Middle frontal gyrus (tissue), 1 donor: ENCODE data around the gene USP5.
"Not testable (repeated sequence)": the region's sequence is repeated elsewhere in the genome, so short reads cannot be mapped to it uniquely, and the experiment has no call there.

ENCODE experiments used
- DNase-seq: peaks from one replicate; pipeline ENCODE4 v3.0.0-alpha.2; 2015; ENCODE audit warnings: low spot score; ENCODE audit errors: extremely low spot score

USP5 gene

GRCh38 chr12:6865307-6865706 lies 13.4 kb downstream of the USP5 start:
- DNase-seq: not testable (repeated sequence)

DNA sequence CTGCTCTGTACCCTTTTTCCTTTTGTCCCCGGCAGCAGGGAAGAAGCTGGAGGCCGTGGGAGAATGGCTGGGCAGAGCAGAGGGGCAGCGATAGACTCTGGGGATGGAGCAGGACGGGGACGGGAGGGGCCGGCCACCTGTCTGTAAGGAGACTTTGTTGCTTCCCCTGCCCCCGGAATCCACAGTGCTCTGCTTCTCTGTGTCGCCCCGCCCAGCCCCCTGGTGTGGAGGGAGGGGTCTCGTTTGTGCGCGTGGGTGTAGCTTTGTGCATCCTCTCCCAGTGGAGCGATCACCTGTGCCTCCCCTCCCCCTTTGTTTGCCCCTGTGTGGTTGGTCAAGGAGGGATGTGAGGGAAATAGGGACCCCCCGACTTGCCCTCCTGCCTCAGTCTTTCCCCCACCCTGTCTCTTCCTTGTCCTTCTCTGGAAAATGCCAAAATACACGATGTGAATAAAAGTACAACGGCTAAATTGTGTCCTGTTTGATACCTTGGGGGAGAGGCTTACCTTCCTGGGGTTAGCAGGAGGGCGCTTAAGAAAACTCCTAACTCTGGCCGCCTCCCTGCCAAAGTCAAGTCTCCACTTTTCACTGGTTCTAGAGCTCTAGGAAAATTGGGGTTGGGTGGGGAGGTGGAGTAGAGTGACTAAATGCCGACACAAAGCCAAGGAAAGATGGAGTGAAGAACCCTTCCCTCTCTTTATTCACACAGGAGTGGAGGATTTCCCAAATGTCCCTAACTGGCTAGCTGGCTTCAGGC lies 14.4 kb downstream of the USP5 start:
- DNase-seq: no peak

DNA sequence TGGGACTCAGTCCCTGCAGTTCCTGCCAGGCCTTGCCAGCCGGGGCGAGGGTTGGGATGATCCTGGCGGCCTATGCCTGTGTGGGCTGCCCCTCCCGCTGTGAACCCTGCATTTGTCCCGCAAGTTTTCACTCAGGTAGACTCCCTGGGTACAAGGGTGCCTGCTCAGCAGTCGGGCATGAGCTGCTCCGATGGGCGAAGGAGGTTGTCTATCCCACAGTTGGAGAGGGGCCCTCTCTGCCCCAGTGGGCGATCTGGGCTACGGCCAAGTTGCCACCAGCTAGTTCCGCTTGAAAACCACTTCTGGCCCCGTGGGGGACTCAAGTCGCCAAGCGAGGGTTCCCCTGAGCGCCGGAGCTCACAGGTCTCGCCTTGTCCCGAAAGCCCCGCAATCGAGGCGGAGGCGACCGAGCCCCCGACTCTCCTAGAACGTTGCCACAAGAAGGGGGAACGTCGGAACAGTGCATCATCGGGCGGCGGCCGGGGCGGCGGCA lies 15.0 kb downstream of the USP5 start:
- DNase-seq: no peak

DNA sequence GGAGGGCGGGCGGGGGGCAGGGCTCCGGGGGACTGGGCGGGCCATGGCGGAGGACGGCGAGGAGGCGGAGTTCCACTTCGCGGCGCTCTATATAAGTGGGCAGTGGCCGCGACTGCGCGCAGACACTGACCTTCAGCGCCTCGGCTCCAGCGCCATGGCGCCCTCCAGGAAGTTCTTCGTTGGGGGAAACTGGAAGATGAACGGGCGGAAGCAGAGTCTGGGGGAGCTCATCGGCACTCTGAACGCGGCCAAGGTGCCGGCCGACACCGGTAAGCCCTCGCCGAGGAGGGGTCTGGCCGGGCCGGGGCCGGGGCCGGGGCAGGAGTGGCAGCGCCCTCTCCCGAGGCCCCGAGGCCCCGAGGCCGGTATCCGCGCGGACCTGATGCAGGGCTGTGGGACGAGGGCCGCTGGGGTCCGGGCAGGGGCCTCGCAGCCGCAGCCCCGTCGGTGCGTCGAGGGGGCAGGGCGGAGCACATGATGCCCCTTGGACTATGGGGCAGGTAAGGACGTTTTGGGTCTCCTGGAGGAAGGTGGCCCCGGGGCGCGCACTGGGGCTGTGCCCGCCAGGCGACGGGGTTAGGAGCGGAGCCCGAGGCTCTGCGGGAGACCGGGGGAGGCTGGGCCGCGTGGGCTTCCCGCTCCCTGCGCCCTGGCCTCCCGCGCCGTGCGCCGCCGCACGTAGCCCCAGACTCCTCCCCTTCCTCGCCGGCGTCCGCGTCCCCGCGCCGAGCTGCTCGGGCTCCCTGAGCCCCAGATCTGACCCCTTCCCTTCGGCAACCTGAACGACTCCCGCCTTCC lies 15.7 kb downstream of the USP5 start, which contains the start of gene TPI1:
Gene TPI1 (plus strand): TSS at position 119 of the 798 bp plus-strand sequence. CDS start 36 bp downstream, at position 155.
- peak; percentile 55 for DNase-seq

DNA sequence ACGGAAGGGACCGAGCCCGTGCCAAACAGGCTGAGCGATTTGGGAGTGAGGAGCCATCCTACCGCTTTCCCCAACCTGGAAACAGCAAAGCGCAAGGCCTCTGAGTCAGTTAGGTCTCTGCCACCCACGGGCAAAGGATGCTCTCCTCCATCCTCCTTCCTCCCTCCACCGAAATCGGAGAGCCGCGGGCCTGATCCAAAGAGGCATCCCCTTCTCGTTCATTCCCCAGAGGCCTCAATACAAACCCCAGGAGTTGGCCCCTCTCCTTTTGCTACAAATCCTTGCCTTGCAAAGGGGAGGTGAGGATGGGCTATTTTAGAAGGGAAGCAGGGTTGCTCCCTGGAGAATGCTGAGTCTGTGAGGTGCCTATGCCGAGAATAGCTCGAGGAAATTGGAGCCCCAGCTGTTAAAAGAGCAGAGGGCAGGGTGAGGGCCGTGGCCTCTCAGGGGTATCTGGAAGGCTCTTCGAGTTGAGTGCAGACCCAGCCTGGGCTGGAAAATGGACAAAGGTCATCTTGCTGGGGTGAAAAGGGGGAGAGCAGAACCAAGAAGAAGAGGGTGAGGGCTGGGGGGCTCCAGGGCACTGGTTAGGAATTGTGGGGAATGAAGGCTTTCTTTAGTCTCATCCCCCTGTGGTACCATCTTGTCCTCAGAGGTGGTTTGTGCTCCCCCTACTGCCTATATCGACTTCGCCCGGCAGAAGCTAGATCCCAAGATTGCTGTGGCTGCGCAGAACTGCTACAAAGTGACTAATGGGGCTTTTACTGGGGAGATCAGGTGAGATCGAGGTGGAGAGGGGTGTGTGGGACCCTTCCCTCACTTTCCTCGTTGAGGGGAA lies 16.5 kb downstream of the USP5 start:
- no peak for DNase-seq

GRCh38 chr12:6869049-6870021 lies 17.4 kb downstream of the USP5 start:
- DNase-seq: peak; percentile 40

- not testable (repeated sequence) for DNase-seq
Observed at GRCh38 chr12:6870304-6870703, 18.4 kb downstream of the USP5 start.

DNA sequence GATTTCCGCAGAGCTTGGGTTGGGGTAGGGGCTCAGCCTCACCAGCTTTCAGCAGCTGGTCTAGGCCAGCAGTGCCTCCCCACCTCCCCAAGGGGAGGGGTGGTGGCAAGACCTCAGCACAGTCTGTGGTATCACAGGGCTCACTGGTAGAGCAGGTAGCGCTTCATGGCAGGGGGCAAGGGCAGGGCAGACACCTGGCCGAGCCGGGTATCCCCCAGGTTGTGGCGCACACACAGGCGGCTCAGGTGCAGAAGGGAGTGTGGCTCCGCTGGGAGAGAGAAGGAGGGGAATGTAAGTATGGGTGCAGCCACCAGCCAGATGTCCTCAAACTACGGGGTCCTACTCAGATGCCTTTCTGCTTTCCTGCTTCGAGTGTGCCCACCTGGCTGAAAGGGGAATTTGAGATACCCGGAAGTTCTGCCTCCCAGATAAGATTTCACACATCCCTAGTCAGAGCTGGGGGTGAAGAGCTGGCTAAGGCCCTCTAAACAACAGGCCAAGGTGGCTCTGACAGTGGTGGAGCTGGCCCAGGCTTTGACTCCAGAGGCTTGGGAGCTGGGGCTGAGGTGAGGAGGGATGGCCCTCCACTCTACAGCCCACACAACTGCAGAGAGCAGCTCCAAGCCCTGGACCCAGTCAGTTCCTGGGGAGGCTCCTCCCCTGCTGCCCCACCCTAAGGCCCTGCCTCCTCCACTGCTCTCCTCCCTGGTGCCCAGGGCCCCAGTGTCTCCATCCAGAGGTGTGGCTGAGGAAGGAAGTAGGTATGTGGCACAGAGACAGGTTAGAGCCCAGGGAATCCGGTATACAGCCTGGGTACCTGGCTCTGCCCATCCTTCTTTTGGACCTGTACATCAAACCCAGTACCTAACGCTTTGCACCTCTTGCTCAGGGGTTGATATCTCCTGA lies 19.4 kb downstream of the USP5 start:
- DNase-seq: no peak

DNA sequence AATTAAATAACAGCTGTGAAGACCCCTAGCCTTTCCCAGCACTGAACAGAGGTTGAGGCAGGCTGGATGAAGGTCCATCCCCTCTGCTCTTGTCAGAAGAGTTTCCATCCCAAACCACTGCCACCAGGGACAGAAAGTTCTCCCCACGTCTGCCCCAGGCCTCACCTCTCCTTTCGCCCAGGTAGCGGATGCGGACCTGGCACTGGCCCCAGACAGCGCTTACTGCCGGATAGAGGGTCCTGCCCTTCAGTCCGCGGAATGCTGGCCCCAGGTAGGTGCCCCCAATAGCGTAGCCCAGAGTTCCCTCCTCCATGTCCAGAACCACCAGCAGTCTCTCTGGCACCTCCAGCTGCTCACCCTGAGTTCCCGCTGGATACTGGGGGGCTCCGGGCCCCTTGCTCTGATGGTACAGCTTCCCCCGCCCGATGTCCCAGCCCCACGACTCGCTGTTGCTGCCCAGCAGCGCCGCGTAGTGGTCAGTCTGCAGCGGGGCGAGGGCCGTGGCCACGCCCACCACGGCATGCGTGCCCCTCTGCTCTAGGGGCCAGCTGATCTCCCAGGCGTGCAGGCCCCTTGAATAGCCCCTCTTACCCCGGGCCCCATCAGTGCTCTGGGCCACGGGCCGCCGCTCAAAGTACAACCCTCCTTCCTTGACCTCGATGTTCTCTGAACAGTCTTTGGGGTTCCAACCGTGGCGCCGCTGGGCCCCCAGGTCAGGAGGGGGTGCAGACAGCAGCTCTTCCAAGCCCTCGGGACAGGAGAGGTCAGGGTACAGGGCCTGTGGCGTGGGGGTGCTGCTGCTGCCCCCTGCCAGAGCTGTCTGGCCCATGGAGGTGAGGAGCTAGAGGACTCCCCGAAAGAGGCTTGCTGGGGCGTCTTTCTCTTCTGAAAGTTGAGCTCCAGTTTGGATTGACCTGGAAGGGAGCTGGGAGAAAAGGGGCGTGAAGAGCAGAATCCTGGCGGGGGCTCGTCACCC lies 20.4 kb downstream of the USP5 start:
- peak; percentile 71 for DNase-seq

DNA sequence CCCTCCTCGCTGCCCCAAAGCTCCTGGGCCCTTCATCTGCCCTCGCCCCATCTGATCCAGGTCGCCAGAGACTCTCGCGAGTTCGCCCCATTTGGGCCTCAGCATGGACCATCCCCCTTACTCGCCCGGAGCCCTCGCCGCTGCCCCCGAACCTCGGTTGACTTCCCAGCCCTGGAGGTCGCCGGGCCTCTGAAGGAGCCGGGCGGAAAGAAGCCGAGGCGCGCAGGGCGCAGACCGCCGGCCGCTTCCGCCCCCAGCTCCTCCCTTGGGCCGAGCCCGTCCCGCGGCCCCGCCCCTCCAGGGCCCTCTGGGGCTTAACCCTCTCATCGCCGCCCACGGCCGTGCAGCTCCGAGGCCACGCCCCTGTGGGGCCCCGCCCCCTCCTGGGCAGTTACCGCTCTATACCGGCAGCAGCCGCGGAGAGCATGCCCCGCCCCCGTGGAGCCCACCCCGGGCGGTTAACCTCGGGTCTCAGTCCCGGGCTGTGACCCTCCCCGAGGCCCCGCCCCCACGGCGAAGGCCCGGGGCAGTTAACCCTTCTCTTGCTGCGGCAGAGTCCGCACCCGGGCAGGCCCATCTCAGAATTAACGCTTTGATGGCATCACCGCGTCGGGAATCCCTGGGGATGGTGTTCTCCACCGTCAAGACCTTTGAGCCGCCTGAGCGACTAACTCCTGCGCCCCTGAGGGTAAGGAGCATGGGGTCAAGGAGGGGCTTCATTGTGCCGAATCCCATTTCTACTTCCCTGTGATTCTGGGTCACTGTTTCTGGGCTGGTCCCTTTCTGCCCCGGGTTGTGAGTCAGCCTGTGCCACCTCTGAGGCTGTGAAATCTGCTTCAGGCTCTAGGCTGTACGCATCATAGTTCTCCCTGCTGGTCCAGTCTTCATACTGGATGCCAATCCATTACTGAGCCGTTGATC lies 21.4 kb downstream of the USP5 start, which contains the start of gene SPSB2:
Gene SPSB2 (minus strand): TSS at position 210 of the 921 bp plus-strand sequence. CDS start 402 bp downstream, outside the sequence.
- peak; percentile 81 for DNase-seq

DNA sequence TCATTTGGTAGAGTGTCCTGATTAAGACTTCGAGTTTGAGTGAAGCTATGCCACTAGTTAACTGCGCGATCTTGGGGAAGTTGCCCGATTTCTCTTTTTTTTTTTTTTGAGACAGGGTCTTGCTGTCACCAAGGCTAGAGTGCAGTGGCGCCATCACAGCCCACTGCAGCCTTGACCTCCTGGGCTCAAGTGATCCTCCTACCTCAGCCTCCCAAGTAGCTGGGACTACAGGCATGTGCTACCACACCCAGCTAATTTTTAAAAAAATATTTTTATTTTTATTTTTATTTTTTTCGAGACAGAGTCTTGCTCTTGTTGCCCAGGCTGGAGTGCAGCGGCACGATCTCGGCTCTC lies 22.0 kb downstream of the USP5 start:
- not testable (repeated sequence) for DNase-seq

DNA sequence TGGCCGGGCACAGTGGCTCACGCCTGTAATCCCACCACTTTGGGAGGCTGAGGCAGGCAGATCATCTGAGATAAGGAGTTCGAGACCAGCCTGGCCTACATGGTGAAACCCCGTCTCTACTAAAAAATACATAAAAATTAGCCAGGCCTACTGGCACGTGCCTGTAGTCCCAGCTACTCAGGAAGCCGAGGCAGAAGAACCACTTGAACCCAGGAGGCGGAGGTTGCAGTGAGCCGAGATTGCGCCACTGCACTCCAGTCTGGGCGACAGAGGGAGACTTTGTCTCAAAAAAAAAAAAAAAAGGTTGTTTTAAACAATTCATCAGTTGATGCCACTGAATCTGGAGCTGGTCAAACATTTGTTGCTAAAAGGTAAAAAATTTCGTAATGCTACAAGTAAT lies 27.9 kb downstream of the USP5 start:
- DNase-seq: not testable (repeated sequence)

GRCh38 chr12:6883252-6883651 lies 31.3 kb downstream of the USP5 start:
- DNase-seq: no peak

- no peak for DNase-seq
Observed at GRCh38 chr12:6883683-6884082, 31.7 kb downstream of the USP5 start.

DNA sequence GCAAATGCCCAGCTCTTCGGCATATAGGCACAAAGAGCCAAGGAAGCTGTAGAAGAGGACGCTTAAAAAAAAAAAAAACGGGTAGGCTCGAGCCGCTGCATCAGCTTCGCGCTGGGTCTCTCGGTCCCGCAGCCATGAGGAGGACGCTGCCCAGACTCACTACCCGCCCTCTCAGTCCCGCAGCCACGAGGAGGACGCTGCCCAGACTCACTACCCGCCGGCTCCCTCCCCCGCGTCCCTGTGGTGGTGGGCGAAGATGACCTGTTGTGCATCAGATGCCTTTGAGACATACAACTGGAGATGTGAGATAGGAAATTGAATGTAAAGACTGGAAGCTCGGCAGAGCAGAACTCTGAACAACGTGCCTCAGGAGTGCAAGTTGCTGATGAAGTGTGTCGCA lies 32.6 kb downstream of the USP5 start:
- no peak for DNase-seq

- DNase-seq: not testable (repeated sequence)
Observed at GRCh38 chr12:6886206-6886999, 34.5 kb downstream of the USP5 start.
